WTC11 (cell line): Measurements from ENCODE around the gene MAPK11.

Experiments
- MAX ChIP-seq: sonication (generic); formaldehyde crosslinking; IDR thresholded peaks from 2 replicates; pipeline ENCODE4 v1.8.0; 2022; ENCODE audit warnings: mild to moderate bottlenecking, missing genetic modification reagents
- NFYB ChIP-seq: sonication (generic); formaldehyde crosslinking; conservative IDR thresholded peaks from 2 replicates; pipeline ENCODE4 v1.8.0; 2022; ENCODE audit warnings: low read depth, missing genetic modification reagents
- TEAD4 ChIP-seq: sonication (generic); formaldehyde crosslinking; IDR thresholded peaks from 2 replicates; pipeline ENCODE4 v1.8.0; 2022; ENCODE audit warnings: mild to moderate bottlenecking, missing genetic modification reagents
- ZNF263 ChIP-seq: sonication (generic); formaldehyde crosslinking; IDR thresholded peaks from 2 replicates; pipeline ENCODE4 v1.8.1; 2022; ENCODE audit warnings: low read depth, mild to moderate bottlenecking, moderate library complexity, missing genetic modification reagents
- ZNF281 ChIP-seq: sonication (generic); formaldehyde crosslinking; IDR thresholded peaks from 2 replicates; pipeline ENCODE4 v1.8.0; 2023; ENCODE audit warnings: mild to moderate bottlenecking, missing genetic modification reagents
- TF ChIP-seq, protein P1 (sequence below): fragments of 200-600 bp; IDR thresholded peaks from 2 replicates; pipeline ENCODE4 v1.8.0; 2022; ENCODE audit warnings: antibody characterized with exemption

DNA sequence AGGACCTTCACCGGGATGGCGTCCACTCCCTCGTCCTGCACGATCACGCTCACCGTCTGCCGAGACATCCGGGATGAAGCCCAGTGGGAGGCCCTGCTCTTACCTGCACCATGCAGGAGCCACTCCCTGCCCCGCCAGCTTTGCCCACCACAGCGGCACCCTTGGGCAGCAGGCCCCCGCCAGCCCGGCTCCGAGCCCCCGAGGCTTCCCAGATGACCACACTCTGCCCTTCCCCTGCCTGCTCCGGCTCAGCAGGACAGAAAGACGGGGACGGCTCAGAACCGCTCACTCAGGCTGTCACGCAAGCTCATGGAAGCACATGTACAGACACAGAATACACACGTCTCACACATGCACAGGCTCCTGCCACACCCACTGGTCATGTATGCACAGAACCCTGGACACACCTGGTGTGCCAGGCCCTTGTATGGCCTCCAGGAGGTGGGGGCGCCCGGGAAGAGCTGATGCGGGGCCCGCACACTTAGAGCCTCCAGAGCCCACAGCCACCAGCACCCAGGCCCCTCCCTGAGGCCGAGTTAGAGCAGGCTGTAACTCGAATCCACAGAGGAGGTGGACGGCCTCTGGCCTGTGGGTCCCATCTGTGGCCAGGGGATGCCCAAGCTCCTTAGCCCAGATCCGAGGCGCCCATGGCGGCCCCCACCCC lies 8.9 kb upstream of the MAPK11 start:
- TF ChIP-seq ZNF281 (CRISPR knock-in tag) (no peak), MAX (CRISPR knock-in tag) (no peak), ZNF263 (CRISPR knock-in tag) (no peak), NFYB (no peak), TEAD4 (no peak)
- TF ChIP-seq, protein P1, sequence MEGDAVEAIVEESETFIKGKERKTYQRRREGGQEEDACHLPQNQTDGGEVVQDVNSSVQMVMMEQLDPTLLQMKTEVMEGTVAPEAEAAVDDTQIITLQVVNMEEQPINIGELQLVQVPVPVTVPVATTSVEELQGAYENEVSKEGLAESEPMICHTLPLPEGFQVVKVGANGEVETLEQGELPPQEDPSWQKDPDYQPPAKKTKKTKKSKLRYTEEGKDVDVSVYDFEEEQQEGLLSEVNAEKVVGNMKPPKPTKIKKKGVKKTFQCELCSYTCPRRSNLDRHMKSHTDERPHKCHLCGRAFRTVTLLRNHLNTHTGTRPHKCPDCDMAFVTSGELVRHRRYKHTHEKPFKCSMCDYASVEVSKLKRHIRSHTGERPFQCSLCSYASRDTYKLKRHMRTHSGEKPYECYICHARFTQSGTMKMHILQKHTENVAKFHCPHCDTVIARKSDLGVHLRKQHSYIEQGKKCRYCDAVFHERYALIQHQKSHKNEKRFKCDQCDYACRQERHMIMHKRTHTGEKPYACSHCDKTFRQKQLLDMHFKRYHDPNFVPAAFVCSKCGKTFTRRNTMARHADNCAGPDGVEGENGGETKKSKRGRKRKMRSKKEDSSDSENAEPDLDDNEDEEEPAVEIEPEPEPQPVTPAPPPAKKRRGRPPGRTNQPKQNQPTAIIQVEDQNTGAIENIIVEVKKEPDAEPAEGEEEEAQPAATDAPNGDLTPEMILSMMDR, result no peak
